SHP77 treated with DMSO at 0.1 percent for 48 hours (cell line): ENCODE measurements around the gene SUN2.

Experiments
- DNase-seq: peaks from one replicate; lab custom pipeline; 2025; lab: John Stamatoyannopoulos, UW

Gene SUN2

DNA sequence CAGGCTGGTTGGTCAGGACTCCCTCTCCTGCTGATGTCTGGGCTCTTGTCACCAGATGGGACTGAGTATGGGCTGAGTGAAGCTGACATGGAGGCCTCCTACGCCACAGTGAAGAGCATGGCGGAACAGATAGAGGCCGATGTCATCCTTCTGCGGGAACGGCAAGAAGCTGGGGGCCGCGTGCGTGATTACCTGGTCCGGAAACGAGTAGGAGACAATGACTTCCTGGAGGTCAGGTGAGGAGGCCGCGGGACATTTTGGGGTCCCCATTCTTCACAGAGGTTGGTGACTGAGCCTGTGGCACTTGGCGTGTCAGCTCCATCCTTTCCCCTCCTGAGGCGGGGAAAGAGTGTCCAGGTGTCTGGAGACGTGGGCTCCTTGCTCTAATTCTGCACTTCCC is 39.9 kb downstream of the SUN2 start:
- DNase-seq = no peak

DNA sequence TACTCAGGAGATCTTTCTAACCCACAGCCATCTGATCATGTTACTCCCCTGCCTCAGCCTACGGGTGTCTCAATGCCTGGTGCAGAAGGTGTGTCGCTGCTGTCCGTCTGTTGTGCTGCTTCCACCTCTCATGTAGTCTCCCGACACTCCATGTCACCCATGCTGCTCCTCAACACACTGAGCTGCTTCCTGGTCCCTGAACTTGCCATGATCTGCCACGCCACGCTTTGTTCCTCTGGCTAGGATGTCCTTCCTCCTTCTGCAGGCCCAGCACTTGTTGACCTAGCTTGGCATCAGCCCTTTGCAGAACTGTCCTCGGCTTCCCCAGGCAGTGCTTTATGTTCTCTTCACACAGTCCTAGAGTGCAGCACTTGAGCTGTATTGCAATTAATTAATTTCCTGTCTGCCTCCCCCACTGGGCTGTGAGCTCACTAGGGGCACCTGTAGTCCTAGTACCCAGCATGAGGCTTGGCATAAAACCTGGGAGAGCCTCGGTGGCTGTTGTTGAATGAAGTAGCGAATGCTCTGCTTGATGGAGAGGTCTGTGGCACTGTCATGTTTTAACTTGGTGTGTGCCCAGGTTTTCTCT is 40.5 kb downstream of the SUN2 start:
- no peak for DNase-seq

DNA sequence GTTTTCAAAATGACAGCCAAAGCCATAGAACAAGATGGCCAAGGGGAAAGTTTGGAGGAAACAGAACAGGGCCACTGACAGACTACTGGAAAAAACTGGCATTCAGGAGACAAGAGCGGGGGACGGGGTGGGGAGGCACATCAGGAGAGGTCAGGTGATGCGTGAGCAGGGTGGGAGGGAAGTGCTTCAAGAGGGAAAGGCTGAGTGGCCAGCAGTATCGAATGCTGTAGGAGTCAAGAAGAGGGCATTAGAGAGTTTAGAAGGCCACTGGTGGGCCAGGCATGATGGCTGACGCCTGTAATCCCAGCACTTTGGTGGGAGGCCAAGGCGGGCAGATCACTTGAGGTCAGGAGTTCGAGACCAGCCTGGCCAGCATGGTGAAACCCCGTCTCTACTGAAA is 41.9 kb downstream of the SUN2 start:
- DNase-seq = no peak

DNA sequence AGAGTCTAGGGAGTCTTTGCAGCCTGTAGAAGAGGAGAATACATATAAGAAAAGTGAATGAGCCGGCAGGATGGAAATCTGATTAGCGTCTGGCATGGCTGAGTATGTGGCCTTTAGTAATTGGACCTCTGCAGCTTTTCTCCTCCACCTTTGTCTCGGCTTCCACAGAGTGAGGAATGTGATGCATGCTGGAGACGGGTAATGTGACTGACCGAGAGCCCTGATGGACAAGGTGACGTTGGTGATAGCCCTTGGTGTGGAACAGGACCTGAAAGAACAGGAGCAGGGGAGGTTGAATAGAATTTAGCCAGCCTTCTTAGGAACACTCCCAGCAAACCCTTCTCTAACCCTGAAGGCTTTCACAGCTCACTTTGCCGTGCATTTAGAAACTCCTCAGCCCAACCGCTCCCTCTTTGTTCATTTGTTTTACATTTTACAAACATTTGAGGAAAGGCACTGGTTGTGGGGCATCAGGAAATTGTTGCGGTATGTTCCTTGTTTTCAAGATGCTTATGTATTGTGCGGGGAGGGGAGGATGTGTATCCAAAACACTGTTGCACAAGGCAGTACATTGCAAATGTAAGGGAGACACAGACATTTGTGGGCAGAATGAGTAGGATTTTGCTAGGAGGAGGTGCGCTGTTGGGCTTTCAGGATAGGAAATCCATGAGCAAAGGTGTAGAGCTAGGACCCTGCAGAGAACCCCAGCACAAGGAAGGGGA is 43.2 kb downstream of the SUN2 start:
- no peak for DNase-seq

DNA sequence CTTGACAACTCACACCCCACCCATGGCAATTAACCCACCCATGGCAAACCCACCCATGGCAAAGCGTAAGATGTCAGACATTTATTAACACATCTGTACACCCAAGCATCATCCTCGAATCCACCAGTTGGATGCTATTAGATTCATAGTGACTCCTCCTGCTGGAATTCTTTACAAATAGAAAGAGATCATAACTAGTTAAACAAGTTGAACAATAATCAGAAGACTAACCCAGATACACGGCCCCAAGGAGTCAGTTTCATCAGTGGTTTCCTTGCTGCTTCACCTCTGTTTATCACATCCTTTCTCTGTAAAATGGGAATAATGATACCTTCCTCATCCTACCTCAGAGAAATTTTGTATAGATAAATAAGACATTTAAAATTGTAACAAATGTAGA is 44.9 kb downstream of the SUN2 start:
- no peak for DNase-seq

DNA sequence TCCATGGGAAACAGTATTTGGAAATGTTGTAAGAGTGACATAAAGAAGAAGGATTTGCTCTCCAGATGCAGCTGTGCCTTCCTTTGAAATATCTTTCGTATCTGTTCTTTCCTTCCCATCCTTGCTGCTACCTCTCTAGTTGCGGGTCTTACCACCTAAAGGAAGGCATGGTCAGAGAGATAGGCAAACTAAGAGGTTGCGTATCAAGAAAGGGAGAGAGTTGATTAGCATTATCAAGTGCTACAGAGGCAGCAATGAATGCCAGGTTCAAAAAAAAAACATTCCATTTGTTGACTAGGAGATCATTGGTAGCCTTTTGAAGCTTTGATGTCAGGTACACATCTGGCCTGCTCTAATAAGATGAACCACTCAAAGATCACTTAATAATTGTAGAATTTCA is 45.4 kb downstream of the SUN2 start:
- no peak for DNase-seq

DNA sequence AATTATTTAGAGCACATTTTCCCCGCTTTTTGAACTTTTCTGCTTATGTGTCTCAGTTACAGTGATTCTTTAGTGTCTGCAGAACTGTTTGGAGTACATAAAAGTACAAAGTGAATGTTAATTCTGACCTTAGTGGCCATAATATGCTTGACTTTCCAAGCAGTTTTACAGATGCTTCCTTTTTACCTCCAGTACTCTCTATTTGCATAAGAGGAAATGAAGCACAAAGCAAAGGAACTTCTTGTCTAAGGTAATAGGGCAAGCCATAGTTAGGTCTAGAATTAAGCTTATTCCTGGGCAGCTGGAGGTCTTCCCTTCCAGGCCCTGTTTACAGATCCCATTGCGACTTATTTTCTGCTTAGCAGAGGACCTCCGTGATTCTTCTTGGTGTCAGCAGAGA is 46.5 kb downstream of the SUN2 start:
- DNase-seq = no peak

DNA sequence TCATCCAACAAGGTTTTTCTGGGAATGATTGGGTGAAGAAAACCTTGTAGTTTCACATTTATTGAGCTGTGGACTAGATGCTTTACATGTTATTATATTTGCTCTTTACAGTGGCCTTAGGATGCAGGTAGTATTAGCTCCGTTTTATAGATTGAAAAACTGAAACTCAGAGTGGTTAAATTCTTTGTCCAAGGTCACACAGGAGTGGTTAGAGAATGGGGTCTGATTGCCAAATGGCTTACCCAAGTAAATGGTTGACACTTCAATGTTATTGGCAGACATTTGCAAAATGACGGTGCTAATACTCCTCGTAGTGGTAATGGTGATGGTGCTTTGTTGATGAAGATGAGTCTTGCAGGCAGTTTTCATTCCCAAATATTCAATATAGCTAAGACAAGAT is 47.8 kb downstream of the SUN2 start:
- DNase-seq = no peak

DNA sequence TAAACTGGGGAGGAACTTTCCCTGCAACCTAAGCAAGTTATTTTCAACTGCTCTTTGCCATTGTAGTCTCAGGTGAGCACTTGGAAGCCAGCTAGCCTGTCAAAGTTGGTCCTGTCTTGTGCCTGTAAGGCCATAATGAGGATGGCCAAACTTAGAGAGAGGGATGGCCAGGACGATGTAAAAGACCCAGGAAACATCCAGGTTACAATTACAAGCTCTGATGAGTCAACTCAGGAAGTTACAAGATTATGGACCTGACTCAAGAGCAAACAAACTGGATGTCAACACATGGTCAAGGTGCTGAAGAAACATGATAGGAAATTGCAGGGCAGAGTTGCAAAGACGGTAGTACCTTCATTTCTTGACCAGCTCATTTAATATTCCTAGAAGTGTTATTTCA is 48.5 kb downstream of the SUN2 start:
- no peak for DNase-seq

DNA sequence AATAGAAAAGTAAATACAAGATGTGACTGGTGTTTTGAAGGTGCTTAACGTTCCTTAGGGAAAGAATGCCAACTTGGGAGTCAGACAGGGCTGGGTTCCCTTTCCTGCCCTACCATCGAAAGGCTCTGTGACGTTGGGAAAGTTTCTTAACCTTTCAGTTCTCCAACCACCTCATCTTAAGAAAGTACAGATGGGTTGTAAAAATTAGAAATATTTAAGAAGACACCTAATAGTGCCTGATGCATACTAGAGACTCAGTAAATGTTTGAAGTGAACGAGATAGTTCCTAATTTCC is 49.0 kb downstream of the SUN2 start:
- DNase-seq = no peak

DNA sequence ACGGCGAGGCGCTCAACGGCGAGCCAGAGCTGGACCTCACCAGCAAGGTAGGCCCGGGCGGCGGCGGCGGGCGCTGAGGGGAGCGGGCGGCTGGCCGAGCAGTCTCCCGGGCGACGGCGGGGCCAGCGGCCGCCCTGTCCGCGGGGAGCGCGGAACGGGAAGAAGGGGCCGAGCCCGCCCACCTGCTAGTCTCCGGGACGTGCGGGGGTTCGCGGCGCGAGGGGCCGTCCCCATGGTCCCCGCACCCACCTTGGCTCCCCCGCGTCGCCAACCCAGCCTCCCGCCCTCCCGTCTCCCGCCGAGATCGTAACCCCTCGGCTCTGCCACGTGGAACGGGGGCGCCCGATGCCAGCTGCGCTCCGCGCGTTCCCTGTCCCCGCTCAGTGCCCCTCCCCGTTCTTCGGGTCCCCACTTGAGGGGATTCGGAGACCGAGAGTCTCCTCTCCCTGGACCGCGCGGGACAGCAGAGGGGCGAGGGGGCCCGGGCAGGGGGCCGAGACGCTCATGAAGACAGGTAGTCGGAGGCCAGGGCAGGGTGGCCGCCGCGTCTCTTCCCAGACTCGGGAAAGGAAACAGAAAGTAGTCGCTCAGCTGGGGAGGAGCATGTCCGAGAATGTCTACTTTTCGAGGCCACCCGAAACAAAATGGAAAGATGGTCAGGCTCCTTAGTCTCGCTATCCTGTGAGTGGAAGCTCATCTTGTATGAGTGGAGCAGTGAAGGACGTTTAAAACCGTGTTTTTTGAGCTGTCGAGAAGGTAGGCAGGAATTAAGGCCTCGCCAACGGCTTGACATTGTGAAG is 49.5 kb downstream of the SUN2 start:
- DNase-seq = no peak

DNA sequence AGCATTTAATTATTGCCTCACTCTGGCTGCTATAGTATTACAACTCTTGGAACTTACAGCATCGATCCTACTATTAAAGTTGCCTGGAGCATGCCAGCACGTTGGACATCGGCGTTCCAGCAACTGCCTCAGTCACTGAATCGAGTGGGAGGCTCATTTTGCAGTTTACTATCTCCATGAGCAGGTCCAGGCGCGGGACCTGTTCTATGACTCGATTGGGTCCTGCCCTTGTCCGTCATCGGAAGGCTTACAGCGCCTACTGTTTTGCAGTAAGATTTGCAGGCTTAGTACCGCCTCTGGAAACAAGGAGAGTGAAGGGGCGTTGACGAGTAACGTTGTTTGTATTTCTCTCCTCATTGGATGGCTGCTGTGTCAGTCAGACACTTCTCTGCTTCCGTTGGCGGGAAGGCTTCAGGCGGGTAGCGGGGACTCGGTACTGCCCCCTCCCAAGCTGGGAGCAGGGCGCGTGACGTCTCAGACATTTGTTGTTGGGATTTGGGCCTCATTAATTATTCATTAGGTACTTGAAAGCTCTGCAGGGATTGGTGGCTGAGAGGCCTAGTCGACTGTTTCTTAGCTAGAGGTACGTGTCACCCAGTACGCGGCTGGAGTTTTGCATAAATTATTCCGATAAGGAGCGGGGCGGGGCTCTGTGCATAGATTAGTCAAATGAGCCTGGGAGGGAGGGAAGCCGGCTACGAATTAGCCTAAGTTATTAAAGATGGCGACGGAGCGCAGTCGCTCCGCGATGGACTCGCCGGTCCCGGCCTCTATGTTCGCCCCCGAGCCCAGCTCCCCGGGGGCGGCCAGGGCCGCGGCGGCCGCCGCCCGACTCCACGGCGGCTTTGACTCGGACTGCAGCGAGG is 50.3 kb downstream of the SUN2 start, which contains the start of gene GTPBP1:
Gene GTPBP1, plus strand, starts transcription at position 710 of the 866 bp plus-strand sequence. Its CDS starts 12 bp downstream, at position 722.
- peak; percentile 100 for DNase-seq

DNA sequence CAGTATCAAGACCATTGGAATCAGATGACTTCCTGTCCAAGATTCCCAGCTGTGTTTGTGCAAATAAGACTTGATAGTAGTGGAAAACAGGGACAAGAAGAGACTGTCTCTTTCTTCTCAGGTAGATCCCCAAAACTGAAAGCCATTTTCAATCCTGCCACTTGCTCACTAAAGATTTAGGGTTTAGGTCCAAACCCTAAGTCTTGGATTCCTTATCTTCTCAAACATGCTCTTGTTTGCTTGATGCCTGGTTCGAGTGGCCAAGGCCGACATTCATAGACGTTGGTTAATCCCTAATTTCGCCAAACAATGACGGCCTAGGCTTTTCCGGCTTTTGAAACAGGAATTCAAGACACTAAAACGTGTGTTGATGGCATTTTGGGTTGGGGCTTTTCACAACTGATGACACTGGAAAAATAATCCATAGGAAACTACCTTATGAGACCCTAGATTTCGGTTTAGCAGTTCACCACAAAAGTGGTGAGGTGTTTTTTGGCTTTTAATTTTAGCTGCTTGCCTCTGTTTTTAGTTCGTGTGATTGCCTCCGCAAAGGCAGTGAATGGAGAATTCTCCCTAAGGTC is 51.1 kb downstream of the SUN2 start:
- peak; percentile 11 for DNase-seq

DNA sequence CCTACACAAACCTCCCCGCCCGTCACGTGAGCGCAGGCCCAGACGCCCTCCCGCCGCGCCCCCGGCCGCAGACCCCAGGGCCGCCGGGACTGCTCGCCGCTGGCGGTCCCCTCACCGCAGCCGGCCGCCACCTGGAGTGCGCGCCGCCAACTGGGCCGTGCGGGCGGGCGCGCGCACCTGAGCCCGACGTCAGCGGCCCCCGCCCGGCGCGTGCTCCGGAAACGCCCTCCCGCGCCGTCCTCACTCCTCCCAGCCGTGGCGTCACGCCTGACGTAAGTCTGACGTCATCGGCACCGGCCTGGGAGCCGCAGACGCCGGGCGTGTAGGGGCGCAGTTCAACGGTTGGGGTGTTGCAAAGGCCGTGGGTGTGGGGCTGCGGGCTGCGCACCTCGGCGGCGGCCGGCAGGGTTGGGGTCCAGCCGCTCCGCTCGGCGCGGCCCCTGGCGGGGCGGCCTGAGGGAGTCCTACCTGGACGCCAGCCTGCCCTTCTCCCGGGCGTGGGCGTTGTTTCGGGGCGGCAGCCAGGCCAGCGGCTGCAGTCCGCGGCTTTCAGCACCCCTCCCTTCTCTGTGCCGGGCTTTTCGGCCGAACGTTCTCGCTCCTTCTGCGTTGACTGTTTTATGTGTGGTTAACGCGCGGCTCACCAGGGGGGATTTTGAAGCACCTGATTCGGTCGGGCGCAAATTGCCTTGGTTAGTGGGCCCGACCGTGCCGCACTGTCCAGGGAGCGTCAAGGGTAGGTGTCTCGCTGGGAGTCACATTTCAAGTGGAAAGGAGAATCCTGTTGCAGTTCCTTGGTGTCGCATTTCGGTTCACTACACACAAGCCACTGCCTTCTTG is 54.8 kb downstream of the SUN2 start, which contains the start of gene JOSD1:
Gene JOSD1, minus strand, starts transcription at position 155 of the 840 bp plus-strand sequence. CDS start 956 bp downstream, outside the sequence.
- peak; percentile 41 for DNase-seq

DNA sequence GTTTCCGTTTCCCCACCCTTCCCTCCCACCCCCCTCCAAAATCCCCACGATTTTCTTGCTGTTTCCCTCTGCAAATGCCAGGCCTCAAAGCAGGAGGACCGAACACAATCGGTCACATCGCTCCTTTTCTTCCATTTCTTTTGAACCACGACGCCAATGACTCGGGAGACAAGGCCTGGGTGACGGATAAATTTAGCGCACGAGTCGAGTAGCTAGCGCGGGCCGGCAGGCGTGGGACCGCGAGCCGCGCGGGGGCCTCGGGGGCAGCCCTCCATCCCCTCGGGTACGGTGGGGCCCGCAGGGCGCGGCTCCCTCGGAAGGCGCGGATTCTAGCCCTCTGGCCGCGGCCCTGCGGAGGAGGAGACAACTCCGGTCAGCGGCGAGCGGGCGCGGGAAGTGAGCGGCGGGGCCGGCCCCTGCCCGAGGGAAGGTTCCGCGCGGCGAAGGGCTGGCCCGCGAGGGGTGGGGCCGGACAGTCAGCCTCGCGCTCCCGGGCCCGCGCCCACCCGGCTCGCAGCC is 55.5 kb downstream of the SUN2 start:
- DNase-seq = no peak

DNA sequence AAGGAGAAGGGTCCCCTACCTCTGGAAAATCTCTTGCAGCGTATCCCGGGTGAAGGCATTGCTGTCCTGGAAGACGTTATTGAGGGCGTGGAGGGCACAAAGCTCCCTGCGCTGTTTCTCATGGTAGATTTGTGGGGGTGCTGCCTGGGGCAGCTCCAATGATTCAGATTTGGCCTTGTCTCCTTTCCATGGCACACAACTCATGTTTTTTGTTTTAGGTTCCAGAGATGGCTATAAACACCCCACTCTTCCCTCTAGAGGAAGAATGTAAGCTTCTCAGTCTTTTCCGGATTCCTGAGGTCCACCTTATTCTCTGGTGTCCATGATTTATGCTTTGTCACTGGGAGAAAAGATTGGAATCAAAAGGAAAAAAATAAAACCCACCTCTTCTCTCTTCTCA is 56.0 kb downstream of the SUN2 start:
- no peak for DNase-seq

DNA sequence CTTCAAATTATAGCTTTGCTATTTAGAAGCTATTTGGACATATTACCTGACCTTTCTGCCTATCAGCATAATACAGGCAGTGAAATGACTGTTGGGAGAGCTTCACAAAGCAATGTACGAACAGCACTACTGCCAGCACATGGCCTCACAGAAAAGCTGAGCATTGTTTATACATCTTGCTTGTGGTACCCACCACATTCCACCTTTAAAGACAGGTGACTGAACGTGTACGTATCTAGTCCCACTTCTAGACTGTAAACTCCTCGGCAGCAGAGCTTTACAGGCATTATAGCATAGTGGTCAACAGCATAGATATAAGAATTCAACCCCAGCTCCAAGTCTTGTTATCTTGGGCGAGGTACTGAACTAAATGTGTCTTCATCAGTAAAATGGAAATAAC is 56.7 kb downstream of the SUN2 start:
- no peak for DNase-seq

DNA sequence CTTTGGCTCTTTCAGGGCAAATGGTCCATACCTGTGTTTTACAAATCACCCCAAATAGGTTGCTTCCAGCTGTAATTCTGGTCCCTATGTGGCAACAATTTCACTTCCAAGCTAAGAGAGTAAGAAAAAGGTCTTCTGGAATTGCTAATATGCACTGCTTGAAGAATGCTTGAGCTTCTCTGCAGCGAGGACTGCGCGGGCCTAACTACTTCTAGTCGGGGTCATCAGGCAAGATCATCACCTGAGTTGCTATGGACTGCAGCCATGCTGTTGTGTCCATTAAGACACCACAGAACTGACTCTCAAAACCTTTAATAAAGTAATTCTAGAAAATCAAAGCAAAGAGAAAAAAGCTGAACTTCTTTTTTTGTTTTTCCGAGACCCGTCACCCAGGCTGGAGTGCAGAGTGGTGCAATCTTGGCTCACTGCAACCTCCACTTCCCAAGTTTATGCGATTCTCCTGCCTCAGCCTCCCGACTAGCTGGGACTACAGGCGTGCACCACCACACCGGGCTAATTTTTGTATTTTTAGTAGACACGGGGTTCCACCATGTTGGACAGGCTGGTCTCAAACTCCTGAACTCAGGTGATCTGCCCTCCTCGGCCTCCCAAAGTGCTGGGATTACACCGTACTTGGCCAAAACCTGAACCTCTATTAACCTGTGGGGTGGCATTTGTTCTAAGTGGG is 57.2 kb downstream of the SUN2 start:
- no peak for DNase-seq

DNA sequence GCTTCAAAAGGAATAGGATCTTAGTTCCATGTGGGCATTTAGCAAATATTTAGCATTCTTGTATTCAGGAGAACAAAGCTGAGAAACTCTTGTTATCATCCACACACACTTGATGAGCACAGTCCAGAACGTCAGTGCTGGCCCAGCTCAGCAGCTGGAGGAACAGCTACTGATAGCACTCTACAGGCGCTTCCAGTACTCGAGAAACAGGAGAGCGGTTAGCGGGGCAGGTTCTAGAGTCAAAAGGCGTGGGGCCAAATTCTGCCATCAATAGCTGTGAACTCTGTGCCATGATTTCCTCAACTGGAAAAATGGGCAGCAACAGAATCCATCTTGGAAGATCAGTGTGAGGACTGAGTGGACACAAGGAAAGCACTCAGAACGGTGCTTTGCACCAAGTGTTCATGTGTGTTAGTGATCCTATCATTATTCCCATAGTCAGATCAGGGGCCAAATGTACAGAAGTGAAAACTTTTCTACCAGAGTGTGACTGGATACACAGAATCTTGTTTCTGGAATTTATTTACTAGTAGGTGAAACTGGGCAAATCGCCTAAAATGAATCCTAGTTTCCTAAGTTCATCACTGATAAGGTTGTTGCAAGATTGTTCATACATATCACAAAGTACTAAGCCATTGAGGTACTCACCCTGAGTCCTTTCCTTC is 58.2 kb downstream of the SUN2 start:
- DNase-seq = no peak
